DOHH2 (cell line): ENCODE measurements around the gene AKAP13.

ENCODE experiments used
- H3F3A ChIP-seq: fragments of 200-600 bp; sonication (generic), shearing (Covaris generic); 2 replicates; pipeline ENCODE4 v1.6.0; 2016; ENCODE audit warnings: antibody characterized with exemption, mild to moderate bottlenecking; ENCODE audit not compliant: control insufficient read depth, insufficient read depth
- H3K27ac ChIP-seq: fragments of 200-600 bp; sonication (generic); 2 replicates; pipeline ENCODE4 v1.5.1; 2014; ENCODE audit warnings: low read depth, mild to moderate bottlenecking, low read length, moderate library complexity
- H3K27me3 ChIP-seq: fragments of 200-600 bp; sonication (generic); 2 replicates; pipeline ENCODE4 v1.6.1; 2014; ENCODE audit warnings: mild to moderate bottlenecking, low read length, mixed read lengths; ENCODE audit not compliant: control insufficient read depth
- H3K36me3 ChIP-seq: fragments of 200-600 bp; sonication (generic); 2 replicates; pipeline ENCODE4 v1.6.1; 2014; ENCODE audit warnings: mild to moderate bottlenecking, low read length, moderate library complexity, mixed read lengths; ENCODE audit not compliant: control insufficient read depth
- H3K4me1 ChIP-seq: fragments of 200-600 bp; sonication (generic); 2 replicates; pipeline ENCODE4 v1.6.1; 2014; ENCODE audit warnings: mild to moderate bottlenecking, low read length, mixed read lengths; ENCODE audit not compliant: control insufficient read depth
- H3K4me2 ChIP-seq: fragments of 200-600 bp; sonication (generic); 2 replicates; pipeline ENCODE4 v1.6.0; 2014; ENCODE audit warnings: mild to moderate bottlenecking, low read length, moderate library complexity
- H3K4me3 ChIP-seq: fragments of 200-600 bp; sonication (generic); 2 replicates; pipeline ENCODE4 v1.5.1; 2014; ENCODE audit warnings: mild to moderate bottlenecking, low read length, mixed read lengths
- H3K79me2 ChIP-seq: fragments of 200-600 bp; sonication (generic); 2 replicates; pipeline ENCODE4 v1.6.1; 2014; ENCODE audit warnings: mild to moderate bottlenecking, low read length, mixed read lengths; ENCODE audit not compliant: control insufficient read depth
- H3K9me2 ChIP-seq: fragments of 200-600 bp; sonication (generic); replicated peaks from 2 replicates; pipeline ENCODE4 v1.6.1; 2014; ENCODE audit warnings: mild to moderate bottlenecking, low read length, mixed read lengths; ENCODE audit not compliant: control insufficient read depth
- H3K9me3 ChIP-seq: fragments of 200-600 bp; sonication (generic); 2 replicates; pipeline ENCODE4 v1.6.1; 2014; ENCODE audit warnings: antibody characterized with exemption, low read length, mixed read lengths; ENCODE audit not compliant: control insufficient read depth, insufficient read depth
- H4K20me1 ChIP-seq: fragments of 200-600 bp; sonication (generic); 2 replicates; pipeline ENCODE4 v1.6.0; 2014; ENCODE audit warnings: low read depth, mild to moderate bottlenecking, antibody characterized with exemption, low read length, moderate library complexity; ENCODE audit not compliant: control insufficient read depth, insufficient read depth
- EZH2phosphoT487 ChIP-seq: fragments of 200-600 bp; sonication (generic); IDR thresholded peaks from 2 replicates; pipeline ENCODE4 v1.6.1; 2017; ENCODE audit warnings: borderline replicate concordance, mild to moderate bottlenecking, antibody characterized with exemption, low read length, moderate library complexity, mixed read lengths
- TF ChIP-seq, protein P1 (sequence below): fragments of 200-600 bp; sonication (generic); IDR thresholded peaks from one replicate; pipeline ENCODE4 v1.5.1; 2014; ENCODE audit warnings: antibody characterized with exemption, mild to moderate bottlenecking, low read depth, low read length; ENCODE audit not compliant: poor library complexity, severe bottlenecking

AKAP13 gene

DNA sequence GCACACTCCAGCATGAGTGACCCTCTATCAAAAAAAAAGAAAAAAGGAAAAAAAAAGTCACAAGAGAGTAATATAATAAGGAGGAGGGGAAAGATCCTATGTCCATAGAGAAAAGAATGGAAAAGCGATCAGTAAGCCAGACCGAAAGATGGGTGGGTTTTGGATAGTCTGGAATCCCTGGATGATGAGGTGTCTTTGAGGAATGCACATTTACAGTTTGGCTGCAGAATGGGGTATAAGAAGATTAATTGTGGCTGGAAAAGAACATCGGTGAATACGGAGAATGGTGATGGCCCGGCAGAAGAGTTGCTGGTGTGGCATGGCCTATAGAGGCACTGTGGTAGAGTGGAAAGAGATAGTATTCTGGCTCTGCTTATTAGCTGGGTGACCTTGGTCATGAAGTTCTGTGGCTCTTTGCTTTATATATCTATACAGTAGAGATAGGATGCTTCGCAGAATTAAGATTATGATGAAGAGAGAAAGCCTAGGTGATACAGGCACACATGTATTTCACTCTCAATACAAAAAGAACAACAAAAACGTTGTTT is 187.9 kb downstream of the AKAP13 start:
- Histone ChIP-seq H3K4me3 (no peak overlapping the region), H3K79me2 (peaks cover 11% of the 10 kb centered on the region), H3K4me1 (no peaks in the 10 kb centered on the region), H4K20me1 (no peaks in the 10 kb centered on the region; the same call in 1 of the 2 replicates), H3F3A (no peaks in the 10 kb centered on the region), H3K36me3 (no peaks in the 10 kb centered on the region; the same call in 1 of the 2 replicates), H3K9me3 (no peaks in the 10 kb centered on the region), H3K27ac (no peak overlapping the region), H3K9me2 (no peaks in the 10 kb centered on the region), H3K27me3 (no peaks in the 10 kb centered on the region), H3K4me2 (no peak overlapping the region)
- TF ChIP-seq, protein P1, sequence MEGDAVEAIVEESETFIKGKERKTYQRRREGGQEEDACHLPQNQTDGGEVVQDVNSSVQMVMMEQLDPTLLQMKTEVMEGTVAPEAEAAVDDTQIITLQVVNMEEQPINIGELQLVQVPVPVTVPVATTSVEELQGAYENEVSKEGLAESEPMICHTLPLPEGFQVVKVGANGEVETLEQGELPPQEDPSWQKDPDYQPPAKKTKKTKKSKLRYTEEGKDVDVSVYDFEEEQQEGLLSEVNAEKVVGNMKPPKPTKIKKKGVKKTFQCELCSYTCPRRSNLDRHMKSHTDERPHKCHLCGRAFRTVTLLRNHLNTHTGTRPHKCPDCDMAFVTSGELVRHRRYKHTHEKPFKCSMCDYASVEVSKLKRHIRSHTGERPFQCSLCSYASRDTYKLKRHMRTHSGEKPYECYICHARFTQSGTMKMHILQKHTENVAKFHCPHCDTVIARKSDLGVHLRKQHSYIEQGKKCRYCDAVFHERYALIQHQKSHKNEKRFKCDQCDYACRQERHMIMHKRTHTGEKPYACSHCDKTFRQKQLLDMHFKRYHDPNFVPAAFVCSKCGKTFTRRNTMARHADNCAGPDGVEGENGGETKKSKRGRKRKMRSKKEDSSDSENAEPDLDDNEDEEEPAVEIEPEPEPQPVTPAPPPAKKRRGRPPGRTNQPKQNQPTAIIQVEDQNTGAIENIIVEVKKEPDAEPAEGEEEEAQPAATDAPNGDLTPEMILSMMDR: no peak
- no peak for TF ChIP-seq EZH2phosphoT487

GRCh38 chr15:85570336-85570735 is 189.9 kb downstream of the AKAP13 start:
- no peaks in the 10 kb centered on the region for H3K9me3 ChIP-seq
- no peaks in the 10 kb centered on the region; the same call in 1 of the 2 replicates for H3K36me3 ChIP-seq
- no peak overlapping the region for H3K4me2 ChIP-seq
- TF ChIP-seq, protein P1: no peak
- no peak for TF ChIP-seq EZH2phosphoT487
- H3K79me2 ChIP-seq: peaks cover 14% of the 10 kb centered on the region
- peaks cover 6% of the 10 kb centered on the region for H3K4me1 ChIP-seq
- no peak overlapping the region for H3K27ac ChIP-seq
- H3K9me2 ChIP-seq: no peaks in the 10 kb centered on the region
- H3K4me3 ChIP-seq: no peak overlapping the region
- no peaks in the 10 kb centered on the region; the same call in 1 of the 2 replicates for H4K20me1 ChIP-seq
- no peaks in the 10 kb centered on the region for H3K27me3 ChIP-seq
- H3F3A ChIP-seq: no peaks in the 10 kb centered on the region

- H3F3A ChIP-seq: no peaks in the 10 kb centered on the region
- peaks cover 6% of the 10 kb centered on the region for H3K4me1 ChIP-seq
- no peaks in the 10 kb centered on the region; the same call in 1 of the 2 replicates for H4K20me1 ChIP-seq
- H3K36me3 ChIP-seq: peaks cover 9% of the 10 kb centered on the region
- no peaks in the 10 kb centered on the region for H3K27me3 ChIP-seq
- H3K79me2 ChIP-seq: peaks cover 14% of the 10 kb centered on the region
- H3K4me3 ChIP-seq: no peak overlapping the region
- no peak overlapping the region for H3K4me2 ChIP-seq
- no peaks in the 10 kb centered on the region for H3K9me3 ChIP-seq
- H3K9me2 ChIP-seq: no peaks in the 10 kb centered on the region
- no peak for TF ChIP-seq EZH2phosphoT487
- TF ChIP-seq, protein P1: no peak
- no peak overlapping the region for H3K27ac ChIP-seq
Measured at GRCh38 chr15:85571780-85572179, 191.4 kb downstream of the AKAP13 start.
